ENCODE data around the gene LDHAL6B. TPM values are rescaled to one million over a fixed set of nuclear protein-coding genes. Genes with fewer than 3 reads are reported as not detected.

Gene LDHAL6B
- total and polyA plus RNA-seq, 2 of the 8 experiments (the other 6 are each of a cell fraction or from before 2014, with no cell fraction given), result not detected

DNA sequence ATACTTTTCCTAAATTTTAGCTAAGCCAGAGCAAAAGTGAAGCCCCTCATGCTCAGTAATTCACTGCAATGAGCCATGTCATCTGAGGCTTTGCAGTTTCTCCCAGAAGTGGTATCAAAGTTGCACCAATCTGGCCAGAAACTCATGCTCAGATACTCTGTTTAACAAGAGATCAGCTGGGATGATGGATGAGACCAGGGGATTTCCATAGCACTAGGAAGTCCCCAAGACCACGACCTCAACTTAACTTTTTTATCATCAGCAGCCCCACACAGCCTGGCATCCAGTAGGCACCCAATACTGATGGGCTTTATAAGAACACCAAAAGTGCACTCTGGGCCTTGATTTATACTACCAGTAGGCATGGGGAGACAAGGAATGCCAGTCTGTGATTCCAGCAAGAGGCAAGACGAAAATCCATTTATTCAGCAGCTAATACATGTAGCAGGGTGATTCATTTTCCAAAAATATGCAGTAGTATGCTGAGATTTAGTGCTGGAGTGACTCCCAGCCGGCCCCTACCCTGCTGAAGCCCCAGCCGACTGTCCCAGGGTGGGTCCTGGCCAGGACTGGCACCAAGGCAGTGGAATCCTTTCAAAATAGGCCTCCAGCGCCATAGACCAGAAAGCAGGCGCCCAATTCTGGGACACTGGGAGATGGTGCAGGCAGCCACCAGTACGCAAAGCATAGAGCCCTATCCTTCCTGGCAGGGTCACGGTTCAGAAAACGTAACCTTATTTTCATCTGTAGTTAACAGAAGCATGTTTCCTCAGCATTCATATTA is 612 bp upstream of the LDHAL6B start:
- no peak for FAIRE-seq
- Histone ChIP-seq H4K20me1 (replicated peaks in 1 of 2; ENCODE audit: control insufficient read depth in 1 of 2, insufficient read depth in 2 of 2, low read length in 2 of 2) (no peaks in the 10 kb centered on the region), H3K9ac (replicated peaks in 1 of 4; ENCODE audit: extremely low read depth in 1 of 4, low read depth in 3 of 4, low read length in 3 of 4) (no peak overlapping the region), H2BK5ac (ENCODE audit: low read depth, low read length) (no peak overlapping the region), H3K14ac (ENCODE audit: insufficient read length) (no peak overlapping the region), H3K18ac (ENCODE audit: extremely low read depth, low read length) (no peak overlapping the region), H3K23me2 (ENCODE audit: low read depth, low read length) (no peaks in the 10 kb centered on the region), H3K9me3 (ENCODE audit: insufficient read depth in 2 of 2, low read depth in 1 of 2, low read length in 1 of 2) (no peaks in the 10 kb centered on the region), H2BK15ac (ENCODE audit: low read length) (no peak overlapping the region), H2BK120ac (replicated peaks; ENCODE audit: low read depth, low read length) (no peak overlapping the region), H3K79me1 (ENCODE audit: low read depth, low read length) (no peaks in the 10 kb centered on the region), H2AFZ (ENCODE audit: low read length) (no peak overlapping the region), H3K4me2 (ENCODE audit: insufficient read depth in 1 of 2, low read depth in 2 of 2, low read length in 2 of 2) (no peak overlapping the region), H2AK5ac (ENCODE audit: low read depth, low read length) (no peak overlapping the region), H2BK12ac (ENCODE audit: low read depth, low read length) (no peak overlapping the region), H3K79me2 (ENCODE audit: control insufficient read depth in 1 of 2, insufficient read depth in 2 of 2, low read length in 2 of 2) (no peaks in the 10 kb centered on the region), H3K27ac (ENCODE audit: low read depth, low read length) (no peak overlapping the region), H3K4me3 (ENCODE audit: extremely low read depth in 1 of 4, insufficient read depth in 2 of 4, low read depth in 3 of 4, low read length in 4 of 4) (no peak overlapping the region), H3K56ac (replicated peaks; ENCODE audit: insufficient read length, low read depth, low read length) (no peak overlapping the region), H3K23ac (ENCODE audit: insufficient read length) (no peak overlapping the region), H4K5ac (ENCODE audit: insufficient read length, low read depth, low read length) (no peak overlapping the region), H4K91ac (replicated peaks; ENCODE audit: insufficient read length, low read length) (no peak overlapping the region), H2BK20ac (ENCODE audit: low read length) (no peak overlapping the region), H3K27me3 (replicated peaks in 1 of 4; ENCODE audit: control insufficient read depth in 3 of 4, extremely low read depth in 1 of 4, insufficient read depth in 3 of 4, low read length in 3 of 4) (no peaks in the 10 kb centered on the region), H3K36me3 (ENCODE audit: control insufficient read depth in 2 of 4, insufficient read depth in 4 of 4, low read length in 3 of 4) (peaks cover 11 to 72% (median 37%) of the 10 kb centered on the region in 4 experiments; a peak in 7 of 8 replicates), H4K8ac (ENCODE audit: extremely low read depth, insufficient read depth, low read length) (no peak overlapping the region), H3K4me1 (replicated peaks in 1 of 4; ENCODE audit: control insufficient read depth in 3 of 4, insufficient read depth in 4 of 4, low read length in 3 of 4) (no peaks in the 10 kb centered on the region), H3K4ac (replicated peaks; ENCODE audit: insufficient read length, low read depth, low read length) (no peak overlapping the region)
- DNase-seq (ENCODE audit: low read depth in 1 of 2, low spot score in 2 of 2), result no peak
- WGBS, 2 experiments (ENCODE audit: extremely low coverage in 1 of 2, insufficient coverage in 1 of 2, insufficient read length in 1 of 2, insufficient replicate concordance in 2 of 2, low coverage in 1 of 2, low lambda C conversion rate in 2 of 2, missing lambda C conversion rate in 1 of 2), result 84% methylated on average over 9 of the region's 9 CpGs; no CpG with 5 or more reads in 1 of the 2 experiments
- POLR2A ChIA-PET (ENCODE audit: partially characterized antibody), result no interaction called here
- CTCF ChIA-PET (ENCODE audit: partially characterized antibody), result interaction anchor here (1.5 kb wide), 1 partner anchor 16 kb away, joined by 3 read pairs; no protein-coding TSS in a partner anchor
- TF ChIP-seq BRCA1 (IDR thresholded peaks at IDR 0.05; ENCODE audit: low read depth, low read length) (no peak), EZH2 (IDR thresholded peaks at IDR 0.05; ENCODE audit: low read depth, low read length, severe bottlenecking) (no peak), NANOG (IDR thresholded peaks at IDR 0.05; ENCODE audit: insufficient read depth, low read depth, low read length, poor library complexity, severe bottlenecking) (no peak), GABPA (IDR thresholded peaks at IDR 0.05; ENCODE audit: borderline replicate concordance, insufficient read depth, low read length) (no peak), RBBP5 (IDR thresholded peaks at IDR 0.05; ENCODE audit: borderline replicate concordance, low read depth, low read length) (no peak), USF2 (IDR thresholded peaks at IDR 0.05; ENCODE audit: low read length) (no peak), PHF8 (conservative IDR thresholded peaks at IDR 0.05; ENCODE audit: low read depth, low read length) (no peak), SIX5 (IDR thresholded peaks at IDR 0.05; ENCODE audit: low read depth, low read length) (no peak)
- TF ChIP-seq, protein P1, sequence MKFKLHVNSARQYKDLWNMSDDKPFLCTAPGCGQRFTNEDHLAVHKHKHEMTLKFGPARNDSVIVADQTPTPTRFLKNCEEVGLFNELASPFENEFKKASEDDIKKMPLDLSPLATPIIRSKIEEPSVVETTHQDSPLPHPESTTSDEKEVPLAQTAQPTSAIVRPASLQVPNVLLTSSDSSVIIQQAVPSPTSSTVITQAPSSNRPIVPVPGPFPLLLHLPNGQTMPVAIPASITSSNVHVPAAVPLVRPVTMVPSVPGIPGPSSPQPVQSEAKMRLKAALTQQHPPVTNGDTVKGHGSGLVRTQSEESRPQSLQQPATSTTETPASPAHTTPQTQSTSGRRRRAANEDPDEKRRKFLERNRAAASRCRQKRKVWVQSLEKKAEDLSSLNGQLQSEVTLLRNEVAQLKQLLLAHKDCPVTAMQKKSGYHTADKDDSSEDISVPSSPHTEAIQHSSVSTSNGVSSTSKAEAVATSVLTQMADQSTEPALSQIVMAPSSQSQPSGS (IDR thresholded peaks at IDR 0.05; ENCODE audit: low read length), result no peak

Measured in H1 (cell line).